GM23338 (cell line): Measurements from ENCODE around the gene GLS.

Experiments used
- EZH2 ChIP-seq: fragments of 200-600 bp; sonication (generic); IDR thresholded peaks from one replicate; pipeline ENCODE4 v1.8.0; 2017; ENCODE audit warnings: antibody characterized with exemption, mild to moderate bottlenecking, low read depth; ENCODE audit not compliant: unreplicated experiment
- EZH2phosphoT487 ChIP-seq: fragments of 200-600 bp; sonication (generic); IDR thresholded peaks from one replicate; pipeline ENCODE4 v1.8.1; 2018; ENCODE audit warnings: antibody characterized with exemption; ENCODE audit not compliant: unreplicated experiment
- JUNB ChIP-seq: IDR thresholded peaks from one replicate; pipeline ENCODE4 v1.6.1; 2016; ENCODE audit warnings: antibody characterized with exemption; ENCODE audit not compliant: unreplicated experiment
- POLR2AphosphoS5 ChIP-seq: IDR thresholded peaks from 2 replicates; pipeline ENCODE4 v1.6.1; 2016; ENCODE audit warnings: antibody characterized with exemption, low read depth
- REST ChIP-seq: IDR thresholded peaks from one replicate; pipeline ENCODE4 v1.6.1; 2018; ENCODE audit warnings: antibody characterized with exemption; ENCODE audit not compliant: unreplicated experiment
- ZNF462 ChIP-seq: fragments of 250-450 bp; sonication (Bioruptor Pico); IDR thresholded peaks from 2 replicates; pipeline ENCODE4 v1.5.0; 2020; ENCODE audit warnings: mild to moderate bottlenecking, moderate library complexity
- TF ChIP-seq, protein P1 (sequence below), 2 experiments: fragments of 200-600 bp in 1 of 2; sonication (generic) in 1 of 2; conservative IDR thresholded peaks; 2 replicates each; pipeline versions ENCODE4 v1.5.1 to v1.6.1; 2016 to 2017; ENCODE audit warnings: antibody characterized with exemption in 2 of 2, low read depth in 2 of 2, mild to moderate bottlenecking in 2 of 2, moderate library complexity in 1 of 2

- TF ChIP-seq EZH2 = no peak
- no peak for TF ChIP-seq POLR2AphosphoS5
- TF ChIP-seq, protein P1, sequence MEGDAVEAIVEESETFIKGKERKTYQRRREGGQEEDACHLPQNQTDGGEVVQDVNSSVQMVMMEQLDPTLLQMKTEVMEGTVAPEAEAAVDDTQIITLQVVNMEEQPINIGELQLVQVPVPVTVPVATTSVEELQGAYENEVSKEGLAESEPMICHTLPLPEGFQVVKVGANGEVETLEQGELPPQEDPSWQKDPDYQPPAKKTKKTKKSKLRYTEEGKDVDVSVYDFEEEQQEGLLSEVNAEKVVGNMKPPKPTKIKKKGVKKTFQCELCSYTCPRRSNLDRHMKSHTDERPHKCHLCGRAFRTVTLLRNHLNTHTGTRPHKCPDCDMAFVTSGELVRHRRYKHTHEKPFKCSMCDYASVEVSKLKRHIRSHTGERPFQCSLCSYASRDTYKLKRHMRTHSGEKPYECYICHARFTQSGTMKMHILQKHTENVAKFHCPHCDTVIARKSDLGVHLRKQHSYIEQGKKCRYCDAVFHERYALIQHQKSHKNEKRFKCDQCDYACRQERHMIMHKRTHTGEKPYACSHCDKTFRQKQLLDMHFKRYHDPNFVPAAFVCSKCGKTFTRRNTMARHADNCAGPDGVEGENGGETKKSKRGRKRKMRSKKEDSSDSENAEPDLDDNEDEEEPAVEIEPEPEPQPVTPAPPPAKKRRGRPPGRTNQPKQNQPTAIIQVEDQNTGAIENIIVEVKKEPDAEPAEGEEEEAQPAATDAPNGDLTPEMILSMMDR (conservative IDR thresholded peaks at IDR 0.05; ENCODE audit: low read depth in 2 of 2) = no peak
- TF ChIP-seq REST = no peak
- no peak for TF ChIP-seq JUNB
- no peak for TF ChIP-seq EZH2phosphoT487
- no peak for TF ChIP-seq ZNF462
Observed at GRCh38 chr2:190986221-190986953, 105.8 kb downstream of the GLS start.
